NCI-H128 (cell line): Measurements from ENCODE around the gene SLC9A9.

ENCODE experiments used
- DNase-seq: peaks from one replicate; lab custom pipeline; 2025; ENCODE audit not compliant: unreplicated experiment; lab: John Stamatoyannopoulos, UW

SLC9A9 gene

GRCh38 chr3:143265501-143266070, 582.7 kb downstream of the SLC9A9 start:
- DNase-seq: no peak

DNA sequence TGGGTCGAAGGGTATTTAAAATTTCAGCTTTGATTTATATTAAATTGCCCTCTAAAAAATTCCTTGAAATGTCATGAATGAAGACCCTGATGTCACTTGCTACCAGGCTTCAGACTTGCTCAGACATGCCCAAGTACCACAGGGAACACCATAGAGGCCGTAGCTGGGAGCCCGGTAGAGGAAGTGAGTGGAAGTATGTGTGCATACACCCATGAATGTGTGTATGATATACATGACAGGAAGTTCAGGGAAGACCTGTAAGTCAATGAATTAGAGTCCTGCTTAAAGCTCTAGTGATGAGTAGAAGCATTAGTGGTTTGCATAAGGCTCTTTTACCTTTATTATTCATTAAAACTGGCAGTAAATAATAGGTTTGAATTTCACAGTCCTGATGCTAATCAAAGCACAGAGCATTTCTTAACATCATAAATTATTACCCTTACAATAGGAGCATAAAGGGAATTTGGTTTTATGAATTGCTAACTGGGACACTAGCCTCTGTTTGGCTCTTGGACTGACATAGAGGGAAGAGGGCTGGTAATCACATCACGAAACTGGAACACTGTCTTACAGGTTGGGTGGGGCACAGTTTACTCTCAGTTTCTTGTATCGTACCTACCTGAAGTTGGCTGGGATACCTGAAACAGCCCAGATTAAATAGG, 584.3 kb downstream of the SLC9A9 start:
- no peak for DNase-seq

DNA sequence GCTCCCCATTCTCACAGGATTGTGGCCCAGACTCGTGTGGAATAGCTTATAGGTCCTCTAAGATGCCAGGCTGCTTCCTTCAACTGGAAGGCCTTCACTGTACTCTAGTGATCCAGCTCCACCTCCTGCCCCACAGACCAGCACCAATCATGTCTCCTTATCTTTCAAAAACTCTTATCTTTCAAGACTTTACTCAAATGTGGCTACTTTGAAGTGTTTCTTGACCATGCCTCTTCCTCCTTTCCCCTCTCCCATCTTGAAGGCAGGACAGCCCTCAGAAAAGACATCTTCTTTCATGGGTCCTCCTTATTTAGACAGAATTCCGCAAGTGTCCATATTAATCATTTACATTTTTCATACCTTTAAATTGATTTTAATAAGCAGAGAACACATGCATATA, 586.4 kb downstream of the SLC9A9 start:
- DNase-seq: no peak

DNA sequence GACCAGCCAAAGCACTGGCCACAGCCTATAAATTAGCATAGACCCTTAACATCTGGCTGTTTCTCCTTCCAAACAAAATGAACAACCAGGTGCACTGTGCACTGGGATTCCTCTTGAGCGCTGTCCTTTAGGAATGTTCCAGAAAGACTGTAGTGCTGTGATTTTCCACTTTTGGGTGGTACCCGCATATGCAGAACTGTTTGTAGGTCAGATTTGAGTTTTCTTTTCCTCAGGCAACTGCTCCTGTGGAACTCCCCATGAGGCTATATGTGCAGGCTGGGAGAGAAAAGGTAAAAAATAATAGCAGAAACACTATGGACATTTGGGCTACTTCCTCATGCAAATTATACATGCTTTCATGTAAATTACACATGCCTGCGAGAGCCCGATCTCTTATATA, 589.6 kb downstream of the SLC9A9 start:
- no peak for DNase-seq

DNA sequence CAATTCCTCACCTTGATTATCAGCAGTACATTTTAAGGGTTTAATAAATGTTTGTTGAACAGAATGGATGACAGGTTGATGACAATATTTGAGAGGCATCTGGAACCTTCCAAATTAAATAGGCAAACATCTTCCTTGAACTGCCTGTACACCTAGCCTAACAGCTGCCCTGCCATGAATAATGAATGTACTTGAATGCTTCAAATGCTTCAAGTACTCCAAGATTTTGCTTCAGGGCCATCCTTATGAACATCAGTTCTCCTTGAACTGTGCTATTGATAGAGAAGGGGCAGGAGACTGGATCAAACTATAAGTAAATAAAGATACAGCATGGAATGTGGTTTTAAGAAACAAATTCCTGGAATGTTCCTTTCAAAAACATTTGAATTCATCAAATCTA, 591.9 kb downstream of the SLC9A9 start:
- no peak for DNase-seq

GRCh38 chr3:143255739-143256138, 592.5 kb downstream of the SLC9A9 start:
- DNase-seq: no peak

- DNase-seq: no peak
Measured at GRCh38 chr3:143252931-143253330, 595.3 kb downstream of the SLC9A9 start.

- no peak for DNase-seq
Measured at GRCh38 chr3:143249014-143249413, 599.3 kb downstream of the SLC9A9 start.

DNA sequence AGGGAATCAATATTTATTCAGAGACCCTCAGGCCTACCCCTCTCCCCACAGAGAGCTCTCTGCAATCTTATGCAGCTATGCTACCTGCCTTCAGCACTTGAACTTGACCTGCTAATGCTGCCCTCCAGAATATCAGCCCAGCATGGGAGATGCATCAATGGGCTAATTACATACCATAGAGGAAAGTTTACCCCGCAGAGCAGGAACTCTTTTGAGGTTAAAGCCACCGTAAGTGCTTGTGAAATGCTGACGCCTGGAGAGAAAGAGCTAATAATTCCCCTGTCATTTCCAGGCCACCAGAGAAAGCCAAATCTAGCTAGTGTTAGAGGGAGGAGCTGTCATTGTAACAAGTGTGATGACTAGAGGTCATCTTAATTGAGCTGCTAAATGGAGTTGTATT, 601.2 kb downstream of the SLC9A9 start:
- DNase-seq: no peak

- DNase-seq: no peak
Measured at GRCh38 chr3:143245692-143246091, 602.6 kb downstream of the SLC9A9 start.

DNA sequence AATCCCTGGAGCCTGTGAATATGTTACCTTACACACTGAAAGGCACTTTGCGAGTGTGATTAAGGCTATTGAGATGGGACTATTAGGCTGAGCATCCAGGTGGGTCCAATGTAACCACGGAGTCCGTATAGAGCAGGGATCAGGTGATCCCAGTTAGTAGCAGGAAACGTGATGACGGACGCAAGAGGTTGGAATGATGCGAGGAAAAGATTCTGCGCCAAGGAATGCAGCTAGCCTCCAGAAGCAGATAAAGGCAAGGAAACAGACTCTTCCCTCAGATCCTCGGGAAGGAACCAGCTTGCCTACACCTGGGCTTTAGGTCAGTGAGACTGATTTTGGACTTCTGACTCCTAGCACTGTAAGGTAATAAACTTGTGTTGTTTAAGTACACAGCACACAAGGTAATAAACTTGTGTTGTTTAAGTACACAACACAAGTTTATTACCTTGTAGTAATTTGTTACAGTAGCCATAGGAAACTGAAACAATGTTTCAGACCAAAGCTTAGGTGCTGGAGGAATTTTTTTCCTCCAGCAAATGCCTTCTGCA, 603.7 kb downstream of the SLC9A9 start:
- no peak for DNase-seq

GRCh38 chr3:143243686-143244085, 604.6 kb downstream of the SLC9A9 start:
- DNase-seq: no peak

- no peak for DNase-seq
Measured at GRCh38 chr3:143242691-143243090, 605.6 kb downstream of the SLC9A9 start.

DNA sequence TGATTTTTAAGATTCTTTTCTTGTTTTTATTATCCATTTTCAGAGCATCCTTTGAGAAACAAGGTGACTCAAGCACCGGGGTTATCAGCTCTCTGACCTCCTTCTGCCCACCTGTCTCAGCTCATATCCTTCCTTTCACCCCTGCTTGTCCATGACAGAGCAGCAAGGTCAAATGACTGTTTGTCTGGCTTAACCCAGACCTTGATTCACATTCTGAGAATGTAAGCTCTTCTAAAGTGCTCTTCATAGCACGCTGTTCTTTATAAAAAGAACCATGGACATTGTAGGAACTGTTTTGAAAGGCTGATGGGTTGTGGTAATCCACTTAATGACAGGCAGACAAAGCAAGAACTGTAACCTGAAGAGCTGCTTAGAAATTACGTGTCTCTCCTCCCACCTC, 606.2 kb downstream of the SLC9A9 start:
- no peak for DNase-seq

DNA sequence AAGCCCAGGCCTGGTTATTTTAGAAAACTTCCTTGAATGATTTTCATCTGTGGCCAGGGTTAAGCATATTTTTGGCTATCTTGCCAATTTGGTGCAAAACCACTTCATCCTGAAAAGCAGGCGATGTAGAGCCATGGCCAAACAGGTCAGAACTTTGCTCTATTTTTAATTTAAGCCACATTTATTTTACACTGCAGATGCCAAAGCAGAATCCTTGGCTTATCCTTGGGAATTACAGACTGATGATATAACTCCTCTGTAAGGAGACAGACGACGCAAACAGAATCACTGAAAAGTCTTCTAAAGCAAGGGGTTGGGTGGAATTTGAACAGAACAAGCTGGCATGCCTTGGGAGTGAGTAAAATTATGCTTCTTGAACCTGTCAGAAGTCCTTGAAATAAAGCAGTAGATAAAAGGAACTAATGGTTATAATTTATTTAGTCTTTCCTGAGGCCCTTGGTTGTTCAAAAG, 606.8 kb downstream of the SLC9A9 start:
- DNase-seq: no peak

DNA sequence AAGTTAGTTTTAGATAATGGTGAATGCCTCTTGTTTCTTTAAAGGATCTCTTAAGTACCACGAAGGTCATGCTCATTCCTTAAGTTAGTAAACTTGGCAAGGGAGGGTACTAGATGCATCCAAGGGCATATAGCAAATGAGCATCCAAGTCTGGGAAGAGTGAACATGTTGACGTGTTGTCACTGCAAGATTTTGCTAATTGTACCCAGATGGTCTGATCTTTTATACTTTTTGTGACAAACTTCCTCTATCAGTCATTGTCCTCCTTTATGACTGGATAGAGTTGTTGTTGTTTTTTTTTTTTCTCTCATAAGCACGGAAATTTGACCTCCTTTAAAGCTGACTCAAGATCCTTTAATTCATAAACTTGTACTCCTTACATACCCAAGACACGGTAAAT, 607.4 kb downstream of the SLC9A9 start:
- DNase-seq: no peak

GRCh38 chr3:143239031-143239430, 609.2 kb downstream of the SLC9A9 start:
- DNase-seq: no peak

DNA sequence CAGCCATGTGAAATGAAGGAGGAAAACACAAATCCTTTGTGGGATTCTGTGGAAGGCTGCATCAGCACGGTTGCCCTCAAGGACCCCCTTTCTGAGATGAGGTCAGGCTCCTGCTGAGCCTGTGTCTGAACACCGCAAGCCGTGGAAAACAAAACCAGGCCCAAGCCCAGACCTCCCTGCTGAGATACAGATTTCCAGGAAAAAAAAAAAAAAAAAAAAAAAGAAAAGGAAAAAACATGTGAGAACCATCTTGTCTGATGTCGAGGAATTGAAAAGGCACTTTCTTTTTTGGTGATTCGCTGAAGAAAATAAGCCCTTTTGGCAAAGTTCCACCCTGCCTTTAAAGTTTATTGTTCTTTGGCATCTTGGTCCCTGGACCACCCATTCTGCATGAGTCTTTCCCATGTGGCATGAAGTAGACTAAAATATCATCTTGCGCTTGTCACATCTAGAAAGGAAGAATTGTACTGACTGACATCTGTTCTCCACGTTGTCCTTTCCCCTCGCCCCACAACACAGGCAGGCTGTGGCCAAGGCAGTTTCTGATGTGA, 611.1 kb downstream of the SLC9A9 start:
- DNase-seq: no peak

- DNase-seq: no peak
Measured at GRCh38 chr3:143236226-143236964, 611.9 kb downstream of the SLC9A9 start.

DNA sequence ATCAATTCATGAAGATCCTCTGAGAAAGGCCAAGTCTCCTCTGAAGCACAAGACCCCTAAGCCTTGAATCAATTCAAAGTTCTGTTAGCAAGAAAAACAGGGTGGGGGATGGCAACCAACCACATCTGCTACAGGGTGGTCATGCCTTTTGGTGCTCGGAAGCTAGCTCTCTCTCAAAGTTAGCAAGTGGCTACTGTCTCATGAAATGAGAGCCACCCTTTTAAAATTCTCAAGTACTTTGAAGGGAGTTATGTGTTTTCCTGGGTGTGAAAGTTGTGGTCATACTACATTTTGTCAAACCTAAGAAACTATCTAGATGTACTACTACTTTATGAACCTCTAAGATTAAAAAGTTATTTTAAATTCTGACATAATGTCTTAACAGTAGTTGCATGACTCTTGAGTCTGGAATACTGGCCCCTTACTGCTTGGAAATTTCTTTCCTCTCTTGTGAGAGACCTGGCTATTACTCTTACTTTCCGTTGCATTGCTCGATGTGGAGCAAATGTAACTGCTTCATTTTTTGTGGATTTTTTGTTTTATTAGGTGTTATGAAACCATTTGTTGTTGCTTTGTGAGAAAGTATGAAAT, 612.6 kb downstream of the SLC9A9 start:
- no peak for DNase-seq

- DNase-seq: no peak
Measured at GRCh38 chr3:143234526-143234925, 613.7 kb downstream of the SLC9A9 start.
